B cell (primary cell): ENCODE results near the gene ZNHIT1. TPM values are rescaled to one million over a fixed set of nuclear protein-coding genes. Genes with fewer than 3 reads are reported as not detected.

ENCODE experiments used
- ATAC-seq: fragments of 200-7000 bp; cut with Tn5 transposase; one replicate; pipeline ENCODE4 v1.10.0; 2021; ENCODE audit warnings: low read depth, mild to moderate bottlenecking, moderate number of reproducible peaks, moderate library complexity
- CTCF ChIA-PET: fragments of 350-600 bp; sonication (Branson Sonifier 250); formaldehyde crosslinking; loops from one replicate; lab custom pipeline; 2021; ENCODE audit warnings: antibody characterized with exemption, inconsistent platforms; lab: Charles Lee
- POLR2A ChIA-PET: fragments of 350-600 bp; sonication (Branson Sonifier 250); formaldehyde crosslinking; loops from one replicate; lab custom pipeline; 2021; ENCODE audit warnings: antibody characterized with exemption; lab: Charles Lee
- DNase-seq: peaks from one replicate; pipeline ENCODE4 v3.0.0; 2013
- H2AFZ ChIP-seq: 2 replicates; pipeline ENCODE4 v1.6.1; 2012; ENCODE audit warnings: mild to moderate bottlenecking, low read depth, low read length; ENCODE audit not compliant: insufficient read depth, poor library complexity, severe bottlenecking
- H3K27ac ChIP-seq, 2 donors: 1 replicate in 1 of 2; 2 replicates in 1 of 2; pipeline ENCODE4 v1.5.1; 2012 to 2013; ENCODE audit warnings: low read length in 2 of 2, mild to moderate bottlenecking in 2 of 2, moderate library complexity in 1 of 2
- H3K27me3 ChIP-seq, 4 experiments: fragments of 200-600 bp in 1 of 4; sonication (generic) in 1 of 4; replicated peaks in 1 of 4; 1 replicate in 2 of 4; 2 replicates in 2 of 4; pipeline versions ENCODE4 v1.6.1 to v1.7.0; 2013 to 2016; ENCODE audit warnings: low read length in 3 of 4, mild to moderate bottlenecking in 2 of 4, mixed read lengths in 1 of 4, moderate library complexity in 1 of 4; ENCODE audit not compliant: insufficient read depth in 4 of 4, control insufficient read depth in 3 of 4; ENCODE audit errors: control extremely low read depth in 1 of 4
- H3K36me3 ChIP-seq, 2 experiments: replicated peaks in 1 of 2; 1 replicate in 1 of 2; 2 replicates in 1 of 2; pipeline versions ENCODE4 v1.6.1 to v1.7.1; 2013; ENCODE audit warnings: low read length in 1 of 2; ENCODE audit not compliant: insufficient read depth in 2 of 2, control insufficient read depth in 1 of 2; ENCODE audit errors: control extremely low read depth in 1 of 2, extremely low read depth in 1 of 2
- H3K4me1 ChIP-seq, 2 donors: fragments of 200-600 bp in 1 of 2; sonication (generic) in 1 of 2; 1 replicate in 1 of 2; 2 replicates in 1 of 2; pipeline versions ENCODE4 v1.5.1 to v1.6.1; 2013 to 2017; ENCODE audit warnings: low read length in 2 of 2; ENCODE audit not compliant: control insufficient read depth in 2 of 2, insufficient read depth in 2 of 2
- H3K4me2 ChIP-seq: replicated peaks from 2 replicates; pipeline ENCODE3; 2012; ENCODE audit warnings: mild to moderate bottlenecking, low read depth, low read length; ENCODE audit not compliant: poor library complexity, severe bottlenecking
- H3K4me3 ChIP-seq, 5 experiments: fragments of 200-600 bp in 1 of 5; sonication (generic) in 1 of 5; 1 replicate in 3 of 5; 2 replicates in 2 of 5; pipeline versions ENCODE4 v1.5.1 to v1.7.0; 2011 to 2016; ENCODE audit warnings: low read length in 4 of 5, mild to moderate bottlenecking in 4 of 5, low read depth in 2 of 5, control low read depth in 1 of 5, moderate library complexity in 1 of 5; ENCODE audit not compliant: insufficient read depth in 1 of 5; ENCODE audit errors: control extremely low read depth in 1 of 5, extremely low read depth in 1 of 5
- H3K79me2 ChIP-seq: fragments of 200-600 bp; sonication (generic); one replicate; pipeline ENCODE4 v1.6.0; 2016; ENCODE audit warnings: low read length; ENCODE audit not compliant: control insufficient read depth, insufficient read depth
- H3K9ac ChIP-seq: fragments of 200-600 bp; sonication (generic); 2 replicates; pipeline ENCODE4 v1.6.1; 2017; ENCODE audit warnings: mild to moderate bottlenecking, low read length, moderate library complexity
- H3K9me3 ChIP-seq, 3 donors: one replicate each; pipeline versions ENCODE4 v1.6.1 to v1.7.1; 2013; ENCODE audit warnings: low read length in 2 of 3; ENCODE audit not compliant: control insufficient read depth in 2 of 3, insufficient read depth in 1 of 3; ENCODE audit errors: control extremely low read depth in 1 of 3
- H4K20me1 ChIP-seq: 2 replicates; pipeline ENCODE4 v1.6.0; 2012; ENCODE audit warnings: mild to moderate bottlenecking, low read length; ENCODE audit not compliant: insufficient read depth, control insufficient read depth, poor library complexity, severe bottlenecking
- H3K27ac Mint-ChIP-seq: one replicate; pipeline ENCODE4 v1.8.0; 2021; ENCODE audit warnings: mixed read lengths
- H3K27me3 Mint-ChIP-seq: one replicate; pipeline ENCODE4 v1.8.0; 2021; ENCODE audit warnings: mixed read lengths
- H3K4me1 Mint-ChIP-seq: one replicate; pipeline ENCODE4 v1.8.0; 2021; ENCODE audit warnings: mixed read lengths
- H3K4me3 Mint-ChIP-seq: one replicate; pipeline ENCODE4 v1.8.0; 2021; ENCODE audit warnings: mixed read lengths
- H3K9me3 Mint-ChIP-seq: one replicate; pipeline ENCODE4 v1.8.0; 2022; ENCODE audit warnings: mixed read lengths; ENCODE audit not compliant: insufficient read depth
- CTCF ChIP-seq: fragments of 200-600 bp; IDR thresholded peaks from one replicate; pipeline ENCODE4 v1.8.0; 2022; ENCODE audit warnings: antibody characterized with exemption, mild to moderate bottlenecking
- EZH2 ChIP-seq: IDR thresholded peaks from 2 replicates; pipeline ENCODE4 v1.6.1; 2012; ENCODE audit warnings: borderline replicate concordance, low read depth, mild to moderate bottlenecking, moderate library complexity, low read length; ENCODE audit not compliant: insufficient read depth, poor library complexity, severe bottlenecking
- WGBS: methylation state at CpG from one replicate; pipeline ENCODE4 v1.1.5; 2013; ENCODE audit warnings: missing lambda C conversion rate; ENCODE audit not compliant: insufficient coverage; 5-methylcytosine and 5-hydroxymethylcytosine counted together
- intact Hi-C: fragments of 100-400 bp; cut with micrococcal nuclease; formaldehyde crosslinking; loops from one replicate; pipeline ENCODE4 v1.10.0; 2022
- polyA plus RNA-seq: library from polyadenylated mRNA; depleted of rRNA; stranded (reverse); fragments of >200 nt; gene quantifications from 2 replicates; pipeline ENCODE4 v1.2.3, GENCODE V29; 2012
- total RNA-seq, 2 donors: library from RNA; stranded (reverse); fragments of 120-200 nt in 1 of 2; gene quantifications; 1 replicate in 1 of 2; 2 replicates in 1 of 2; pipeline versions ENCODE4 v1.2.3 to v1.2.4, GENCODE V29; 2013 to 2022

Gene ZNHIT1
- total and polyA plus RNA-seq, 2 donors (not counting 1 experiment from before 2014, with no cell fraction given): 28.5 to 37.3 TPM

DNA sequence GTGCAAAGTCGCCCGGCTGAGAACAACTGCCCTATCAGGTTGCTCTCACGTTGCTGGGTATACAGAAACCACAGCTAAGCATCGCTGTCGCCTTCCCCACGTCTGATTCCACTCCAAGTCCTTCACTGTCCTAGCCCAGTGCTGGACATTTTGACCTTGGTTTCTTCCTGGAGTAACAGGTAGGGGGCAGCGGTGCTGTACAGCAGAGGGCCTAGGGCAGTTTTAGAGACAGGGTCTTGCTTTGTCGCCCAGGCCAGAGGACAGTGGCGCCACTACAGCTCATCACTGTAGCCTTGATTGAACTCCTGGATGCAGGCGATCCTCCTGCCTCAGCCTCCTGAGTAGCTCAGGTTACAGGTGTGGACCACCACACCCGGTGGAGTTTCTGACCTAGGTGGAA, 17.1 kb downstream of the ZNHIT1 start:
- CTCF ChIA-PET: interaction anchor here (0.6 to 1.2 kb wide), 5 partner anchors 9 to 951 kb away, joined by 3 to 7 read pairs (median 6); no protein-coding TSS in a partner anchor
- H3K4me1 ChIP-seq: no peaks in the 10 kb centered on the region
- H3K27ac Mint-ChIP-seq: no peak overlapping the region
- H3K9ac ChIP-seq: no peak overlapping the region
- no peak for DNase-seq
- TF ChIP-seq EZH2 (no peak), CTCF (no peak)
- H3K27me3 Mint-ChIP-seq: no peaks in the 10 kb centered on the region
- no peak overlapping the region for H3K4me3 Mint-ChIP-seq
- 92% methylated on average over 11 of the region's 11 CpGs for whole genome bisulfite sequencing
- no peak overlapping the region for H3K4me3 ChIP-seq
- peaks cover 14% of the 10 kb centered on the region for H3K79me2 ChIP-seq
- POLR2A ChIA-PET: no interaction called here
- ATAC-seq: no peak
- H3K4me1 Mint-ChIP-seq: peaks cover under 1% of the 10 kb centered on the region
- no peak overlapping the region for H3K4me2 ChIP-seq
- no peaks in the 10 kb centered on the region for H3K27me3 ChIP-seq
- no peaks in the 10 kb centered on the region for H3K9me3 Mint-ChIP-seq
- no peak overlapping the region for H2AFZ ChIP-seq
- H3K9me3 ChIP-seq: no peaks in the 10 kb centered on the region
- intact Hi-C loops: no loop called here
- H3K36me3 ChIP-seq: peaks cover 0 to 11% of the 10 kb centered on the region in 2 experiments
- peaks cover 42% of the 10 kb centered on the region for H4K20me1 ChIP-seq
- H3K27ac ChIP-seq: no peak overlapping the region

GRCh38 chr7:101235522-101235921, 17.6 kb downstream of the ZNHIT1 start:
- CTCF ChIA-PET: interaction anchor here (0.6 to 1.2 kb wide), 5 partner anchors 8 to 112 kb away, joined by 3 to 7 read pairs (median 6); no protein-coding TSS in a partner anchor
- Histone ChIP-seq H2AFZ (no peak overlapping the region), H3K79me2 (peaks cover 18% of the 10 kb centered on the region), H3K36me3 (peaks cover 0 to 14% of the 10 kb centered on the region in 2 experiments), H4K20me1 (peaks cover 46% of the 10 kb centered on the region), H3K4me1 (no peaks in the 10 kb centered on the region), H3K27me3 (no peaks in the 10 kb centered on the region), H3K9ac (no peak overlapping the region), H3K9me3 (no peaks in the 10 kb centered on the region), H3K4me2 (no peak overlapping the region), H3K4me3 (no peak overlapping the region), H3K27ac (no peak overlapping the region)
- H3K4me1 Mint-ChIP-seq: peaks cover 3% of the 10 kb centered on the region
- H3K9me3 Mint-ChIP-seq: no peaks in the 10 kb centered on the region
- TF ChIP-seq CTCF (no peak), EZH2 (no peak)
- H3K4me3 Mint-ChIP-seq: no peak overlapping the region
- POLR2A ChIA-PET: no interaction called here
- intact Hi-C loops: no loop called here
- DNase-seq (no peak), ATAC-seq (no peak)
- H3K27ac Mint-ChIP-seq: no peak overlapping the region
- H3K27me3 Mint-ChIP-seq: no peaks in the 10 kb centered on the region
- WGBS: 69% methylated on average over 8 of the region's 9 CpGs
